Tibial nerve (tissue), 4 donors: ENCODE data around the gene CAMTA1. TPM values are rescaled to one million over a fixed set of nuclear protein-coding genes. Genes with fewer than 3 reads are reported as not detected.

ENCODE experiments used
- DNase-seq, 2 donors: peaks; one replicate each; pipeline ENCODE4 v3.0.0-alpha.2; 2019; ENCODE audit warnings: low spot score in 2 of 2
- H3K27ac ChIP-seq, 4 donors: fragments of 200-600 bp; sonication (generic) in 3 of 4; one replicate each; pipeline ENCODE4 v1.5.1; 2017 to 2019; ENCODE audit warnings: mild to moderate bottlenecking in 1 of 4
- H3K27me3 ChIP-seq, 2 donors: fragments of 200-600 bp; sonication (generic) in 1 of 2; one replicate each; pipeline versions ENCODE4 v1.5.1 to v1.6.0; 2017 to 2019
- H3K36me3 ChIP-seq, 3 donors: fragments of 200-600 bp; sonication (generic); one replicate each; pipeline ENCODE4 v1.5.1; 2018 to 2019
- H3K4me1 ChIP-seq, 4 donors: fragments of 200-600 bp; sonication (generic) in 3 of 4; one replicate each; pipeline ENCODE4 v1.5.1; 2017 to 2019
- H3K4me3 ChIP-seq, 4 donors: fragments of 200-600 bp; sonication (generic) in 3 of 4; one replicate each; pipeline ENCODE4 v1.5.1; 2017 to 2019; ENCODE audit warnings: mild to moderate bottlenecking in 1 of 4, moderate library complexity in 1 of 4
- H3K9me3 ChIP-seq, 4 donors: fragments of 200-600 bp; sonication (generic) in 3 of 4; one replicate each; pipeline ENCODE4 v1.5.1; 2017 to 2019
- EP300 ChIP-seq, 2 donors: sonication (generic); formaldehyde crosslinking; IDR thresholded peaks; one replicate each; pipeline ENCODE4 v1.6.1; 2017; ENCODE audit warnings: antibody characterized with exemption in 2 of 2, mild to moderate bottlenecking in 1 of 2
- POLR2A ChIP-seq, 2 donors: fragments of 450-650 bp; IDR thresholded peaks; one replicate each; pipeline ENCODE4 v1.6.1; 2017; ENCODE audit warnings: antibody characterized with exemption in 2 of 2, mild to moderate bottlenecking in 2 of 2, moderate library complexity in 2 of 2
- WGBS, 2 donors: methylation state at CpG; one replicate each; pipeline ENCODE4 v1.1.5; 2018; 5-methylcytosine and 5-hydroxymethylcytosine counted together
- total RNA-seq, 4 donors: library from RNA; depleted of rRNA; stranded (reverse); fragments of >200 nt; gene quantifications; one replicate each; pipeline ENCODE4 v1.1.0, GENCODE V29; 2016
- TF ChIP-seq, protein P1 (sequence below), 5 experiments: fragments of 200-600 bp in 3 of 5; fragments of 450-650 bp in 2 of 5; sonication (generic) in 3 of 5; IDR thresholded peaks; one replicate each; pipeline ENCODE4 v1.5.1; 2016 to 2019; ENCODE audit warnings: antibody characterized with exemption in 5 of 5, mild to moderate bottlenecking in 3 of 5, moderate library complexity in 2 of 5

CAMTA1 gene
- total RNA-seq, 4 donors from 2014 or later: 41.8 to 104 (median 87.2) TPM

DNA sequence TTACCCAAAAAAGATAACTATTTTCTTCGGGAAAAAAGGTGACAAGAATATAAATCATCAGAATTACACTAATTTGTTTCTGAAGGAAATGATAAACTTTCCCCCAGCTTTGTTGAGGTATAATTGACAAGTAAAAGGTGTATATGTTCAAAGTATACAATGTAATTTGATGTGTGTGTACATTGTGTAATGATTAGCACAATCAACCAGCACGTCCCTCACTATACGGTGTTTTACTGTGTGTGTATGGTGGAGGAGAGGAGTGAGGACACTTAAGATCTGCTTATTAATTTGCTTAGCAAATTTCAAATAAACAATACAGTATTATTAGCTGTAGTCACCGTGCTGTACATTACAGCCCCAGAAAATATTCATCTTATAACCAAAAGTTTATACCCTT lies 77.7 kb downstream of the CAMTA1 start:
- WGBS, 2 donors: 86 to 90% methylated on average over 4 of the region's 4 CpGs
- Histone ChIP-seq H3K27me3 (no peaks in the 10 kb centered on the region), H3K27ac (no peak overlapping the region), H3K9me3 (no peaks in the 10 kb centered on the region), H3K4me3 (no peak overlapping the region), H3K4me1 (peaks cover 0 to 27% (median 10%) of the 10 kb centered on the region in 4 donors), H3K36me3 (peaks cover 0 to 11% (median 0%) of the 10 kb centered on the region in 3 donors)
- TF ChIP-seq, protein P1, sequence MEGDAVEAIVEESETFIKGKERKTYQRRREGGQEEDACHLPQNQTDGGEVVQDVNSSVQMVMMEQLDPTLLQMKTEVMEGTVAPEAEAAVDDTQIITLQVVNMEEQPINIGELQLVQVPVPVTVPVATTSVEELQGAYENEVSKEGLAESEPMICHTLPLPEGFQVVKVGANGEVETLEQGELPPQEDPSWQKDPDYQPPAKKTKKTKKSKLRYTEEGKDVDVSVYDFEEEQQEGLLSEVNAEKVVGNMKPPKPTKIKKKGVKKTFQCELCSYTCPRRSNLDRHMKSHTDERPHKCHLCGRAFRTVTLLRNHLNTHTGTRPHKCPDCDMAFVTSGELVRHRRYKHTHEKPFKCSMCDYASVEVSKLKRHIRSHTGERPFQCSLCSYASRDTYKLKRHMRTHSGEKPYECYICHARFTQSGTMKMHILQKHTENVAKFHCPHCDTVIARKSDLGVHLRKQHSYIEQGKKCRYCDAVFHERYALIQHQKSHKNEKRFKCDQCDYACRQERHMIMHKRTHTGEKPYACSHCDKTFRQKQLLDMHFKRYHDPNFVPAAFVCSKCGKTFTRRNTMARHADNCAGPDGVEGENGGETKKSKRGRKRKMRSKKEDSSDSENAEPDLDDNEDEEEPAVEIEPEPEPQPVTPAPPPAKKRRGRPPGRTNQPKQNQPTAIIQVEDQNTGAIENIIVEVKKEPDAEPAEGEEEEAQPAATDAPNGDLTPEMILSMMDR (IDR thresholded peaks at IDR 0.05): no peak
- TF ChIP-seq POLR2A (IDR thresholded peaks at IDR 0.05) (no peak), EP300 (IDR thresholded peaks at IDR 0.05) (no peak)
- DNase-seq: no peak

DNA sequence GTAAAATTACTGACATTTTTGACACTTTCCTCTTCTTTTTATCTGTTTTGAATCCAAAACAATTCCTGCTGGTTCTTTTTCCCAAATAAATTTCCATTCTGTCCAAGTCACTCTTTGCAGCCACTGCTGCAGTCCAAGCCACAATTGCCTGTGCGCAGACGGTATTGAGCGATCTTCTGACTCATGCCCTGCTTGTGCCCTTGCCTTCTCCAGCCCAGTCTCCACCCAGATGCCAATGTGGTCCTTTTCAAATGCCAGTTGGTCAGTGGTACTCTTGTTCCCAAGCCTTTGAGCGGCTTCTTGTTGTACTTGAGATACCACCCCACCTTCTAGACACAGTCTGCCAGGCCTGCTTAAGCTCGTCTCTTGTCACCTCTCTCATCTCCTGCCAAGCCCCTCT lies 78.9 kb downstream of the CAMTA1 start:
- 80 to 94% methylated on average over 5 of the region's 5 CpGs for WGBS, 2 donors
- no peaks in the 10 kb centered on the region for H3K27me3 ChIP-seq
- H3K4me1 ChIP-seq: peaks cover 0 to 38% (median 16%) of the 10 kb centered on the region in 4 donors
- H3K4me3 ChIP-seq: no peak overlapping the region
- no peak for DNase-seq
- peaks cover 0 to 11% (median 0%) of the 10 kb centered on the region in 3 donors for H3K36me3 ChIP-seq
- TF ChIP-seq POLR2A (IDR thresholded peaks at IDR 0.05) (no peak), EP300 (IDR thresholded peaks at IDR 0.05) (no peak)
- TF ChIP-seq, protein P1 (IDR thresholded peaks at IDR 0.05): no peak
- no peak overlapping the region for H3K27ac ChIP-seq
- no peaks in the 10 kb centered on the region for H3K9me3 ChIP-seq

DNA sequence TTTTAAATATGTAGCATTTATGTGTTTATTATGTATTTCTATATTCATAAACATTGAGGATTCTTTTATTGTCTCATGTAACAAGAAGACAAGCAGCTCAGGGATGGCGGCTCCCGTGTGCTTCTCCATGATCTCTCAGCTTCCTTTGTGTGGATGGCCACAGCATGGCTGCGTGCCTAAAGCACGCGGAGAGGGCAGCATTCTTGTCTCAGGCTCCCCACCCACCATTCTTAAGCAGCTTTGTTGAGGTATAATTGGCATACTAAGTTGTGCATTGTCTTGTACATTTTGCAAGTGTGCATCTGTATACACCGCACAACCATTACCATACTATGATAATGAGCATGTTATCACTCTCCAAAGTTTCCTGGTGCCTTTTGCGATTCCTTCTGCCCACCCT lies 81.6 kb downstream of the CAMTA1 start:
- H3K36me3 ChIP-seq: peaks cover 0 to 11% (median 0%) of the 10 kb centered on the region in 3 donors
- H3K4me1 ChIP-seq: peaks cover 0 to 44% (median 19%) of the 10 kb centered on the region in 4 donors
- H3K27me3 ChIP-seq: no peaks in the 10 kb centered on the region
- WGBS, 2 donors: 70 to 74% methylated on average over 7 of the region's 7 CpGs
- H3K27ac ChIP-seq: no peak overlapping the region
- DNase-seq: no peak
- no peak overlapping the region for H3K4me3 ChIP-seq
- H3K9me3 ChIP-seq: no peaks in the 10 kb centered on the region
- TF ChIP-seq POLR2A (IDR thresholded peaks at IDR 0.05): no peak
- TF ChIP-seq EP300 (IDR thresholded peaks at IDR 0.05): no peak
- TF ChIP-seq, protein P1 (IDR thresholded peaks at IDR 0.05): no peak

DNA sequence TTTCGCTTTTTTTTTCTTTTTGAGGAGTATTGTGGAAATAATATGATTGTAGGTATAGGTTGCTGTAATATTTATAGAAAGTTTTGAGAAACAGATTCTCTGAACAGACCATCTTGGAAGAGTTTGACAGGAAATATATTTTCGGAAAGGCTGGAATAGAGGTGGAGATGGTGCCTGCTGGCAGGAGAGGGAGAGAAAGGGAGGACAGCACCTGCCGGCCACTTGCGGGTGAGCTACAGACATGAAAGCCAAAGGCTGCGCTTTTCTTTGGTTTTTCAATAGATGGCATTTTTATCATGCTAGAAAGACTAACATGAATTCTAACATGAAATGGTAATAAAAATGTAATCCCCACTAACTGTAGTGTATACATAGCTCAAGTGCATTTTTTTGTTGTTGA lies 82.1 kb downstream of the CAMTA1 start:
- Histone ChIP-seq H3K4me3 (no peak overlapping the region), H3K27ac (no peak overlapping the region), H3K27me3 (no peaks in the 10 kb centered on the region), H3K9me3 (no peaks in the 10 kb centered on the region), H3K4me1 (peaks cover 0 to 47% (median 21%) of the 10 kb centered on the region in 4 donors), H3K36me3 (peaks cover 0 to 11% (median 0%) of the 10 kb centered on the region in 3 donors)
- no peak for DNase-seq
- WGBS, 2 donors: 83 to 86% methylated on average over 5 of the region's 5 CpGs
- no peak for TF ChIP-seq EP300 (IDR thresholded peaks at IDR 0.05)
- TF ChIP-seq, protein P1 (IDR thresholded peaks at IDR 0.05): no peak
- no peak for TF ChIP-seq POLR2A (IDR thresholded peaks at IDR 0.05)

DNA sequence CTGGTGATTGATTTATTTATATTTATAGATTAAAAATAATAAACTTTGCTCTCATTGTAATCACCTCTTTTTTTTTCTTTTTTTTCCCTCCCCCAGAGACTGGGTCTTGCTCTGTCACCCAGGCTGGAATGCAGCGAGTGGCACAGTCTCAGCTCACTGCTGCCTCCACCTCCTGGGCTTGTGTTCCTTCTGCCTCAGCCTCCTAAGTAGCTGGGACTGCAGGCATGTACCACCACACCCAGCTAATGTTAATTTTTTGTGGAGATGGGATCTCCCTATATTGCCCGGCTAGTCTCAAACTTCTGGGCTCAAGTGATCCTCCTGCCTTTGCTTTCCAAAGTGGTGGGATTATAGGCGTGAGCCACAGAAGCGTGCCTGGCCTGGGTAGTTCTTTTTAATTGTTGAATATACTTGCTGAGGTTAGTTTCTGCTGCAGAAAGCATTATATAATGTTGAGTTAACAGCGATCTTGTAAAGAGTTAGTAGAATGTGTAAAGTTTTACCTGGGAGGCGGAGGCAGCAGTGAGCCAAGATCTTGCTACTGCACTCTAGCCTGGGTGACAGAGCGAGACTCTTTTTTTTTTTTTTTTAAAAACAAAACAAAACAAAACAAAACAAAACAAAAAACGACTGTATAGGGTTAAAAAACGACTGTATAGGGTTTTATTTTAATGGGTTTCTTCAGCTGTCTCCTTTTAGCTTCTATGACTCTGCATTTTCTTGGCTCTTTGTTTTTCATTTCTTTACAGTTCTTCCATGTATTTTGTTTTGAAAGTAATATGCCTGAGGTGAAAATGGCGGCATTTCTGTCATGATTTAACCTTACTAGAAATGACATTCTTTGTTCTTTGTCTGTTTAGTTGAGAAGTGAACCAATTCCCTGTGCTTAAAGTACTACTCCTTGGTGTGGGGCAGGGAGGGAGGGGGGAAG lies 82.7 kb downstream of the CAMTA1 start:
- Histone ChIP-seq H3K27me3 (no peaks in the 10 kb centered on the region), H3K9me3 (no peaks in the 10 kb centered on the region), H3K36me3 (peaks cover 0 to 11% (median 0%) of the 10 kb centered on the region in 3 donors), H3K27ac (peak overlapping the region in 2 of 4 donors; percentile 65 to 75), H3K4me1 (peaks cover 0 to 54% (median 25%) of the 10 kb centered on the region in 4 donors), H3K4me3 (no peak overlapping the region)
- DNase-seq: no peak
- 72 to 75% methylated on average over 10 of the region's 10 CpGs for WGBS, 2 donors
- TF ChIP-seq, protein P1 (IDR thresholded peaks at IDR 0.05): no peak
- no peak for TF ChIP-seq EP300 (IDR thresholded peaks at IDR 0.05)
